H9 (cell line): ENCODE results near the gene TLR10. TPM values are rescaled to one million over a fixed set of nuclear protein-coding genes. Genes with fewer than 3 reads are reported as not detected.

ENCODE experiments used
- DNase-seq: peaks from one replicate; pipeline ENCODE4 v3.0.0-alpha.2; 2017
- H2AFZ ChIP-seq: one replicate; pipeline ENCODE4 v1.6.1; 2013; ENCODE audit warnings: mild to moderate bottlenecking, low read length, control low read depth, moderate library complexity
- H2AK5ac ChIP-seq: 2 replicates; pipeline ENCODE4 v1.6.1; 2013; ENCODE audit warnings: low read length, control low read depth, mixed read lengths; ENCODE audit not compliant: insufficient read length
- H2BK120ac ChIP-seq: one replicate; pipeline ENCODE4 v1.6.1; 2013; ENCODE audit warnings: low read depth, mild to moderate bottlenecking, low read length, control low read depth, inconsistent platforms; ENCODE audit not compliant: poor library complexity, severe bottlenecking
- H2BK12ac ChIP-seq: 2 replicates; pipeline ENCODE4 v1.6.1; 2013; ENCODE audit warnings: low read length, control low read depth, mixed read lengths, low read depth; ENCODE audit not compliant: insufficient read length
- H2BK15ac ChIP-seq: 2 replicates; pipeline ENCODE4 v1.6.1; 2013; ENCODE audit warnings: low read depth, low read length, control low read depth
- H2BK20ac ChIP-seq: one replicate; pipeline ENCODE4 v1.6.1; 2013; ENCODE audit warnings: low read depth, mild to moderate bottlenecking, low read length, control low read depth, inconsistent platforms; ENCODE audit not compliant: poor library complexity, severe bottlenecking
- H2BK5ac ChIP-seq: 2 replicates; pipeline ENCODE4 v1.6.1; 2013; ENCODE audit warnings: low read length, control low read depth, mixed read lengths; ENCODE audit not compliant: insufficient read length
- H3K14ac ChIP-seq: 2 replicates; pipeline ENCODE4 v1.6.1; 2013; ENCODE audit warnings: low read length, control low read depth; ENCODE audit not compliant: insufficient read depth
- H3K18ac ChIP-seq: 2 replicates; pipeline ENCODE4 v1.6.1; 2013; ENCODE audit warnings: low read depth, mild to moderate bottlenecking, mixed read lengths, low read length, control low read depth; ENCODE audit not compliant: insufficient read length
- H3K23ac ChIP-seq: 2 replicates; pipeline ENCODE4 v1.6.1; 2013; ENCODE audit warnings: low read length, control low read depth, mixed read lengths, low read depth; ENCODE audit not compliant: insufficient read length
- H3K23me2 ChIP-seq: 2 replicates; pipeline ENCODE4 v1.6.1; 2013; ENCODE audit warnings: low read depth, mild to moderate bottlenecking, mixed read lengths, low read length, control low read depth; ENCODE audit not compliant: insufficient read length, poor library complexity, severe bottlenecking
- H3K27ac ChIP-seq: 2 replicates; pipeline ENCODE4 v1.5.1; 2013; ENCODE audit warnings: low read length, control low read depth, mixed read lengths, low read depth; ENCODE audit not compliant: insufficient read length
- H3K27me3 ChIP-seq: 2 replicates; pipeline ENCODE4 v1.6.1; 2013; ENCODE audit warnings: low read length, control low read depth, inconsistent platforms; ENCODE audit not compliant: insufficient read depth
- H3K4ac ChIP-seq: 2 replicates; pipeline ENCODE4 v1.6.1; 2013; ENCODE audit warnings: low read depth, mild to moderate bottlenecking, control low read depth, inconsistent platforms, low read length, moderate library complexity
- H3K4me1 ChIP-seq: 2 replicates; pipeline ENCODE4 v1.6.1; 2013; ENCODE audit warnings: low read length, control low read depth, inconsistent platforms; ENCODE audit not compliant: insufficient read depth
- H3K4me2 ChIP-seq: 2 replicates; pipeline ENCODE4 v1.6.1; 2013; ENCODE audit warnings: low read length, control low read depth, mixed read lengths; ENCODE audit not compliant: insufficient read length, insufficient read depth
- H3K56ac ChIP-seq: 2 replicates; pipeline ENCODE4 v1.6.1; 2013; ENCODE audit warnings: low read depth, mild to moderate bottlenecking, mixed read lengths, low read length, control low read depth; ENCODE audit not compliant: insufficient read length
- H3K79me1 ChIP-seq: 2 replicates; pipeline ENCODE4 v1.6.1; 2013; ENCODE audit warnings: low read depth, mild to moderate bottlenecking, moderate library complexity, low read length, control low read depth, inconsistent platforms; ENCODE audit not compliant: insufficient read depth, poor library complexity, severe bottlenecking
- H3K79me2 ChIP-seq: 2 replicates; pipeline ENCODE4 v1.6.1; 2013; ENCODE audit warnings: low read length, control low read depth, inconsistent platforms; ENCODE audit not compliant: insufficient read depth
- H3K9ac ChIP-seq: 2 replicates; pipeline ENCODE4 v1.6.1; 2013; ENCODE audit warnings: low read length, control low read depth, mixed read lengths; ENCODE audit not compliant: insufficient read length; ENCODE audit errors: extremely low read depth
- H3K9me3 ChIP-seq: one replicate; pipeline ENCODE4 v1.6.1; 2013; ENCODE audit warnings: low read depth, low read length, inconsistent platforms; ENCODE audit not compliant: control insufficient read depth
- H3T11ph ChIP-seq: one replicate; pipeline ENCODE4 v1.6.1; 2013; ENCODE audit warnings: mild to moderate bottlenecking, low read length, control low read depth, inconsistent platforms
- H4K20me1 ChIP-seq: one replicate; pipeline ENCODE4 v1.6.1; 2013; ENCODE audit not compliant: control insufficient read depth, insufficient read length, insufficient read depth
- H4K5ac ChIP-seq: 2 replicates; pipeline ENCODE4 v1.6.1; 2013; ENCODE audit warnings: low read depth, mild to moderate bottlenecking, mixed read lengths, low read length, control low read depth; ENCODE audit not compliant: insufficient read length
- H4K8ac ChIP-seq: replicated peaks from 2 replicates; pipeline ENCODE4 v1.6.1; 2013; ENCODE audit warnings: low read length, control low read depth, mixed read lengths, low read depth; ENCODE audit not compliant: insufficient read length
- H4K91ac ChIP-seq: 2 replicates; pipeline ENCODE4 v1.6.1; 2013; ENCODE audit warnings: low read depth, mild to moderate bottlenecking, moderate library complexity, mixed read lengths, low read length, control low read depth; ENCODE audit not compliant: insufficient read length
- H3K27ac Mint-ChIP-seq, 3 experiments: 2 replicates in 2 of 3; 3 replicates in 1 of 3; pipeline ENCODE4 v1.8.0; 2020 to 2021; ENCODE audit warnings: mixed read lengths in 3 of 3, mild to moderate bottlenecking in 1 of 3, moderate library complexity in 1 of 3
- H3K27me3 Mint-ChIP-seq: 2 replicates; pipeline ENCODE4 v1.8.0; 2021; ENCODE audit warnings: low read depth, mild to moderate bottlenecking, moderate library complexity, mixed read lengths
- H3K36me3 Mint-ChIP-seq, 3 experiments: 2 replicates in 2 of 3; 3 replicates in 1 of 3; pipeline ENCODE4 v1.8.0; 2020 to 2021; ENCODE audit warnings: low read depth in 3 of 3, mixed read lengths in 3 of 3; ENCODE audit not compliant: insufficient read depth in 1 of 3
- H3K4me1 Mint-ChIP-seq, 2 experiments: 2 replicates each; pipeline ENCODE4 v1.8.0; 2020; ENCODE audit warnings: mixed read lengths in 2 of 2
- H3K4me3 Mint-ChIP-seq, 2 experiments: 2 replicates in 1 of 2; 3 replicates in 1 of 2; pipeline ENCODE4 v1.8.0; 2020 to 2021; ENCODE audit warnings: mild to moderate bottlenecking in 2 of 2, mixed read lengths in 2 of 2, moderate library complexity in 1 of 2
- H3K9me3 Mint-ChIP-seq, 2 experiments: 2 replicates in 1 of 2; 3 replicates in 1 of 2; pipeline ENCODE4 v1.8.0; 2020; ENCODE audit warnings: mild to moderate bottlenecking in 2 of 2, mixed read lengths in 2 of 2, moderate library complexity in 1 of 2
- CTCF ChIP-seq: fragments of 200-600 bp; sonication (generic); conservative IDR thresholded peaks from 3 replicates; pipeline ENCODE4 v1.8.0; 2021; ENCODE audit warnings: antibody characterized with exemption, mild to moderate bottlenecking
- WGBS: extraction: QIAGEN DNeasy Blood & Tissue Kit; methylation state at CpG from one replicate; pipeline ENCODE4 v1.1.7; 2013; ENCODE audit warnings: missing lambda C conversion rate, low lambda C conversion rate, mixed read lengths; ENCODE audit not compliant: insufficient read length; ENCODE audit errors: extremely low coverage; 5-methylcytosine and 5-hydroxymethylcytosine counted together
- total RNA-seq: library from RNA; stranded (reverse); gene quantifications from 2 replicates; pipeline ENCODE4 v1.2.1, GENCODE V29; 2021

The TLR10 gene
- total RNA-seq, 1 experiment from 2014 or later, result not detected

GRCh38 chr4:38821739-38822138, 38.9 kb upstream of the TLR10 start:
- H3K27ac ChIP-seq, result no peak overlapping the region
- H3K18ac ChIP-seq, result no peak overlapping the region
- no peak overlapping the region for H2BK120ac ChIP-seq
- no peak overlapping the region for H3K23ac ChIP-seq
- H3K4me1 ChIP-seq, result no peaks in the 10 kb centered on the region
- no peak overlapping the region for H3K9ac ChIP-seq
- H3K79me1 ChIP-seq, result no peaks in the 10 kb centered on the region
- no peak overlapping the region for H3T11ph ChIP-seq
- H2BK20ac ChIP-seq, result no peak overlapping the region
- H2BK5ac ChIP-seq, result no peak overlapping the region
- no peak overlapping the region for H3K4ac ChIP-seq
- peaks cover 7% of the 10 kb centered on the region for H3K9me3 ChIP-seq
- no CpG with 5 or more reads among the region's 3 CpGs for WGBS
- no peak overlapping the region for H3K4me3 Mint-ChIP-seq
- no peak overlapping the region for H4K5ac ChIP-seq
- H2BK12ac ChIP-seq, result no peak overlapping the region
- H3K23me2 ChIP-seq, result no peaks in the 10 kb centered on the region
- no peaks in the 10 kb centered on the region for H4K20me1 ChIP-seq
- H3K79me2 ChIP-seq, result no peaks in the 10 kb centered on the region
- peaks cover 7% of the 10 kb centered on the region for H3K27me3 Mint-ChIP-seq
- H2AFZ ChIP-seq, result no peak overlapping the region
- no peak overlapping the region for H3K4me2 ChIP-seq
- no peak for TF ChIP-seq CTCF
- H4K91ac ChIP-seq, result no peak overlapping the region
- no peaks in the 10 kb centered on the region for H3K27me3 ChIP-seq
- no peak for DNase-seq
- H3K36me3 Mint-ChIP-seq, result peaks cover 2 to 8% (median 2%) of the 10 kb centered on the region in 3 experiments; a peak in 5 of 7 replicates
- H3K27ac Mint-ChIP-seq, result no peak overlapping the region
- H2BK15ac ChIP-seq, result no peak overlapping the region
- no peak overlapping the region for H2AK5ac ChIP-seq
- H3K9me3 Mint-ChIP-seq, result peaks cover 9 to 11% of the 10 kb centered on the region in 2 experiments; a peak in 4 of 5 replicates
- H3K14ac ChIP-seq, result no peak overlapping the region
- H3K4me1 Mint-ChIP-seq, result no peaks in the 10 kb centered on the region
- no peak overlapping the region for H3K56ac ChIP-seq
- H4K8ac ChIP-seq, result no peak overlapping the region
